HG02678 (cell line): Measurements from ENCODE around the gene TFDP1.
"Not testable (repeated sequence)": the region's sequence is repeated elsewhere in the genome, so short reads cannot be mapped to it uniquely, and the experiment has no call there.

Experiments used
- ATAC-seq: cut with Tn5 transposase; IDR thresholded peaks from one replicate; pipeline ENCODE4 v1.9.1; 2021; ENCODE audit warnings: mild to moderate bottlenecking, moderate library complexity; ENCODE audit not compliant: unreplicated experiment

TFDP1 gene

DNA sequence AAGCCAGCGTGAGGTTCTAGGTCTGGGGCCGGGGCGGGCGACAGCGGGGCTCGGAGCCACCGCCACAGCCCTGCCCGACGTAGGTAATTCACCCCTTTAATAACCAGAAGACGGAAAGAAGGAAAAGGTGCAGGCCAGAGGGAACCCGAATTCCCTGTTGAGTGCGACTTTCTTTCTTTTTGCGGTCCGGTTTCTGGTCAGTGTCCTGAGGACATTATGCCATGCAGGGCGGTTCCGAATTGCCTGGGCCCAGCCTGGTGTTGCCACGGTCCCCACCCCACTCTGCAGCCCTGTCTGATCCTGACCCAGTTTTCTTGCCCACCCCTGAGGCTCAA lies 18.4 kb upstream of the TFDP1 start:
- no peak for ATAC-seq

DNA sequence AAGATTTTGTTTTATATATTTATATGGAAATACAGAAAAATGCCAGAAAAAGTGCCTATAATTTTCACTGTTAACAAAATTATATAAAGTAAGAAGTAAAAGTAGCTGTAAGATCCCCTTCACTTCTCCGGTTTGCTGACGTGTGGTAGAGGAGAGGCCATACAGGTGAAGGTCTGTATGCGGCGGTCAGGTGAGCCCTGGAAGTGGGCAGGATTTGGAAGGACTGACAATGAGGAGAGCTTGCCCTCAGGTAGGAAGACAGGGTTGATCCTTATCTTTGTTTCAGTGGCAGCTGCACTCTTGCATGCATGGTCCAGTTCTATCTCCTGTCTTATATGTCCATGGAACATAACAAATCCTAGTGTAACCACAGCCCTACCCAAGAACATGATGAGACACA lies 16.9 kb upstream of the TFDP1 start:
- ATAC-seq, result no peak

DNA sequence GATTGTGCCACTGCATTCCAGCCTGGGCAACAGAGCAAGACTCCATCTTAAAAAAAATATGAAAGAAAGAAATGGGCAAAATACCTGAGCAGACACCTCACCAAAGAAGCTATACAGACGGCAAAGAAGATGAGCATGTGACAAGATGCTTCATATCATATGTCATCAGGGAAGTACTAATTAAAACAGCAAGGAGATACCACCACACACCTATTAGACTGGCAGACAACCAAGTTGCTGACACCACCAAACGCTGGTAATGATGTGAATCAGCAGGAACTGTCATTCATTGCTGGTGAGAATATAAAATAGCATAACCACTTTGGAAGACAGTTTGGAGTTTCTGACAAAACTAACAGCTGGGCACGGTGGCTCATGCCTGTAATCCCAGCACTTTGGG lies 11.5 kb upstream of the TFDP1 start:
- ATAC-seq, result no peak

DNA sequence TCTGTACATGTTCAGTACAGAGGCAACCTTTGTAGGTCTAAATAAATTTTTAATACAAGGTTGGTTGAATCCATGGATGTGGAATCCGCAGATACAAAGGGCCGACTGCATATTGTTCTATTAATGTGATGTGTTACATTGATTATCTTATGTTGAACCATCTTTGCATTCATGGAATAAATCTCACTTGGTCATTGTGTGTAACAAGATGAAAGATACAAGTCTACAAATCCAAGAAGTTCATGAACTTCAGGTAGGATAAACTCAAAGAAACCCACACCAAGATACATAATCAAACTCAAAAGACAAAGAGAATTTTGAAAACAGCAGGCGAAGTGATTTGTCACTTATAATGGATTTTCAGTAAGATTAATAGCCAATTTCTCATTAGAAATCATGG lies 8.0 kb upstream of the TFDP1 start:
- no peak for ATAC-seq

DNA sequence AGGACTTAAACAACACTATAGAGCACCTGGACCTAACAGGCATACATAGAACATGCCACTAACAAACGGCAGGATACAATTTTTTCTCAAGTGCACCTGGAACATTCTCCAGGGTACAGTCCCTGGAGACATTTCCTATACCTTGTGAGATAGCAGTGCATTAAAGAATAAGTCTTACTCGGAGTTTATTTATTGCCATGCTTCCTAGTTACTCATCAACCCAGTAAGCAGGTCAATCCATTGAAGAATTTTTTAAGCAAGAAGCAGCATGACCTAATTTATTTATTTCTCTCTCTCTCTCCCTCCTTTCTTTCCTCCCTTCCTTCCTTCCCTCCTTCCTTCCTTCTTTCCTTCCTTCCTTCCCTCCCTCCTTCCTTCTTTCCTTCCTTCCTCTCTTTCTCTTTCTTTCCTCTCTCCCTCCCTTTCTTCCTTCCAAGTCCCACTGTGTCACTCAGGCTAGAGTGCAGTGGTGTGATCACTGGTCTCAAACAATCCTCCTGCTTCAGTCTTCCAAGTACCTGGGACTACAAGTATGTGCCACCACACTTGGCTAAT lies 6.6 kb upstream of the TFDP1 start:
- no peak for ATAC-seq

DNA sequence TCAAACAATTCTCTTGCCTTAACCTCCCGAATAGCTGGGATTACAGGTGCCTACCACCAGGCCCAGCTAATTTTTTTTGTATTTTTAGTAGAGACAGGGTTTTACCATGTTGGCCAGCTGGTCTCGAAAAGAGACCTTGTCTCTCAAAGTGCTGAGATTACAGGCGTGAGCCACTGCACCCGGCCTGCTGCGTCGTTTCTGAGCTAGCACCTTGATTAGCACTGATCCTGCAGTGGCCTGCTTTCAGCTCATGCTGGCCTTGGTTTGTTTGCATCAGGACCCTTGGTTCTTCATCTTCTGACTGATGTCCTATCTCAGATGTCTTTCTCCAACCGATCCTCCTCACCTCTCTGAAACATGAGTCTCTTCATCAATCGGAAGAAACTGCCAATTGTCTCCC lies 4.9 kb upstream of the TFDP1 start:
- ATAC-seq, result no peak

DNA sequence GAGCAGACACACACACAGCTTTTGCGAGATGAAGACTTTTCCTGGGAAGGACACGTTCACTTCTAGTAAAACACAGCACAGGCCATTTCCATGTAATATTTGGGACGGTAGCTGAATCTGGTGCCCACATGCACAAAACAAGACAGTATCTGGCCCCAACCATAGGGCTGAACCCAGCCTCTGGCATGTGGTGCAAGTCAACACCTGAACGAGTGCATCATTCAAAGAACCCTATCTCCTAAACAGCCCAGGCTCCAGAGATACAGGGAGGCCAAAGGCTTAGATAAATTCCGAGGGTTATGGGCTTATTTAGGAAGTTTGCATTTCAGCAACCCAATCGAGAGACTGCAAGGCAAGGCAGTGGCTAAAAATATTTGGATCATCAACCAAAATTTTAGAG lies 2.7 kb upstream of the TFDP1 start:
- no peak for ATAC-seq

DNA sequence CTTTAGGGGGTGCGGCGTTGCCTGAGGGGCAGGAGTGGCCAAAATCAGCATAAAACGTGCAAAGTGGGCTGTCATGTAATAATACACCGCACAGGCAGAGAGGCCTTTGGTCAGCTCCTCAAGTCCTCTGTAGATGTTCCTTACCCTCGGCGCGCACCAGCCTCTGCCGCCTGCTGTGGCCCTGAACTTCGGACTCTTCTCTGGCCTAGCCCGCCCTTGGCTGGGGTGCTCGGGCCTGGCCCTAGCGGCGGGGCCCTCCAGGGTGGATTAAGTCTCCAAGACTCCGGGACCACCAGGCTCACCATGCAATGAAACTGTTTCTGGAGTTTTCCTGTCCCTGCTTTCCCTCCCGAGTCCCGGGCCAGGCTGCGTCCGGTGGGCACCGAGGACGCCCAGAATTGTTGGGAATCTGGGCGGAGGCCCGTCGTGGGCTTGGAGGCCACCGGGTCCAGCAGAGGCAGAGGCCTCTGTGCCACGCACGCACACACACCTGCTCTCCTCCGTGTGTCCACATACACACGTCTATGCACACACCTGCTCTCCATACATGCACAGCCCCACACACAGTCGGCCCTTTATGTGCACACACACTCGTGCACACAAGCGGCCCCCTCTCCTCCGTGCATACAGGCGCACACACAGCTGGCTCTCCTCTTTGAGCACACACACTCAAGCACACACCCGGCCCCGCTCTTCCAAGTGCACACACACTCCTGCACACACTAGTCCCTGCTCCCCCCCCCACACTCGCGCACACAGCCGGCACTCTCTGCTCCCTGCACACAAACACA lies 1.5 kb upstream of the TFDP1 start:
- no peak for ATAC-seq

DNA sequence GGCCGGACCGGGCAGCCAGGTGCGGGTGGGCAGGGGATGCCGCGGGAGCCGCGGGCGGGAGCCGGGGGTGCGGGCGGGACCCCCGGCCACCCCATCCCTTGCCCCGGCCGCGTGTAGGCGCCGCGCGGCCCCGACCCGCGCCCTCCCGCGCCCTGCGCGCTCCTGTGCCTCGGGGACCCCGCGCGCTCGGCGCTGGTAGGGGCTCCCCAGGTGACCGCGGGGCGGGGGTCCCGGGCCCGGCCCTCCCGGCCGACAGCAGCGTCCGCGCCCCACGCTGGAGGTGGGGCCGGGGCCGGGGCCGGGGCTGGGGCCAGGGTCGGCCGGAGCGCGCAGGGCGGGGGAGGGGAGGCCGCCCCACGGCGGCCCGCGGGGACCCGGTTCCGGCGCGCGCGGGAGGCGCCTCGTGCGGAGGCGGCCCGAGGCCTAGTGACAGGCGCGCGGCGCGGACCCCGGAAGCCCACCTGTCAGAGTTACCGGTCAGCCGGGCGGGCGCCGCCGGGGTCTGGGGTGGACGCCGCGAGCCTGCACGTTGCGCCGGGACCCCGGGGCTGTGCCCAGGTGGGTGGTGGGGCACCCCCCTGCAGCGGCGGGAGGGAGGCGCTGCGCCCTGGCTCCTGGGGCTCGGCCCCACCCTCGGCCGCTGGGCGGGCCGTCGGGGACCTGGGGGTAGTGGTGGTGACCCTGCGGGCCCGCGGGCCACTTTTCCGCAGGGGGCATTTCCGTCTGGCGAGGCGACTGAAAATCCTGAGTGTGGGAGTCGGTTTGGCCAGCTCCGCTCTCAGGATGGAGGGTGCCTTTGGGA lies 518 bp downstream of the TFDP1 start:
- ATAC-seq, result peak; percentile 38

DNA sequence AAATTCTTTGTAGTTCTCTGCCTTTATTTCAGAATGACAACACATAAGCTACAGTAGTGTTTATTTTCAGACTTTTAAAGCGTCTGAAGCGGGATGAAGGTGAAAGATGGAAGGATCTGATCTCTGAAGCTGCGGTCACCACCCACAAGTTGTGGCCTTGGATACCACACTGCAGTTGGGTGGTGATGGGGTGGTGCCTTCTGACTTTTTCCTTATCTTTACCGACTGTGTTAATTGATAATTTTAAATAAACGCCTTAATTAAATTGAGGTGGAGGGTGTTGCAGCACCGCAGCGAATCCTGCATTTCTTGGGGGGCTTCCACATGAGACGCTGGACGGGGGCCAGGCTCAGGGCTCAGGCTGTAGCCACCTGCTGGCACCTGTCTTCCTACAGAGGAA lies 1.3 kb downstream of the TFDP1 start:
- ATAC-seq, result no peak

DNA sequence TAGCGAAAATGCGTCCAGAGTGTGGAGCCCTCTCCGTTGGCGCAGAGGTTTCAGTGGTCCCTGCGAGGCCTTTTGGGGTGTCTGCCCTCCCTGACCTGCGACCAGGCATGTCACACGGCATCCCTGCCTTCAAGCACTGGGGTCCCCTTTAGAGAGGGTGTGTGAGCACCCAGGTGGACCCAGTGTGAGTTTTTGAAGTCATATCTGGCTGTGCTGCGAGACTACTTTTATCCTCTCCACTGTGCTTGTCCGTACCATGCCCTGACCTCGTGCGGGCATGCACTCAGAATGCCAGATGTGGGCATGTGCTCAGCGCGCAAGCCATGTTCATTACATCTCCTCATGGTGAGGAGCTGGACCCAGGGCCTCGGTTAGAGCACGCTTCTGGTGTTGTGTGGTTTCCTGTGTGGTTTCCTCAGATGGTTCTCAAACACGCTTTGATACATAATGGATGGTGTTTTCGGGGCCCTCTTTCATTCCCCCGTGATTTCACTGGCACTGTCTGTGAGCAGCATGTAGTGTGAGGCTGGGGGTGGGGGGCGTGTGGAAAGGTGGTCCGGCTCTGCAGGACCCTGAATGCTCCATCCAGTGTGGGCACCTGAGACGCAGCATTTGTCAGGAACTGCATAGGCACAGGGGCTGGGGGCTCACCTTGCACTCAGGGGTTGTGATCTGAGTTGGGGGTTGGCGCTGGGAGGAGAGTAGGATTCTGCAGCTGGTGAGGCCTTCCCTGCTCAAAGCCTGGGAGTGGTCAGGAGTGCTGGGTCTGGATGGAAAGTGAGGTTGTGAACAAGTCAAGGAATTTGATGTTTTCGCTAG lies 2.3 kb downstream of the TFDP1 start:
- ATAC-seq, result no peak

DNA sequence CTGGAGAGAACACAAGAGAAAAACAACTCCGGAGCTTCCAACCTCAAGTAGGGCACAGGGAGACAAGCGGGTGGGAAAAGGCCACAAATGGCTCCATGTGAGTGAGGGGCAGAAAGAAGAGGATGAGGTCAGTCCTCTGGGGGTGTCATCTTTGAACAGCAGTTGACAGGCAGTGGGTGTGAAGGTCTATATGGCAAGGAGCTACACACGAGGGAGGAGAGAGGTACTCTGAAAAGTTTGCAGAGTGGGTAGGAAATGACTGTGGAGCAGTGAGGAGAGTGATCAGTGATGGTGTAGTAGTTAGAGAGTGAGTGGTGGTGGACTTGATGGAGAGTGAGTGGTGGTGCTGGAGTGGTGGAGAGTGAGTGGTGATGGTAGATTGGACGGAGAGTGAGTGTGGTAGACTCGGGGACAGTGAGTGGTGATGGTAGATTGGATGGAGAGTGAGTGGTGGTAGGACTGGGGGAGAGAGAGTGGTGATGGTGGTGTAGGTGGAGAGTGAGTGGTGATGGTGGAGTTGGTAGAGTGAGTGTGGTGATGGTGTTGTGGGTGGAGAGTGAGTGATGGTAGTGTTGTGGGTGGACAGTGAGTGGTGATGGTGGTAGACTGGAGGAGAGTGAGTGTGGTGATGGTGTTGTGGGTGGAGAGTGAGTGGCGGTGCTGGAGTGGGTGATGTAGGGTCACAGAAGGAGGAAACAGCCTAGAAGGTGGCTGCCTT lies 4.0 kb downstream of the TFDP1 start:
- ATAC-seq, result no peak

DNA sequence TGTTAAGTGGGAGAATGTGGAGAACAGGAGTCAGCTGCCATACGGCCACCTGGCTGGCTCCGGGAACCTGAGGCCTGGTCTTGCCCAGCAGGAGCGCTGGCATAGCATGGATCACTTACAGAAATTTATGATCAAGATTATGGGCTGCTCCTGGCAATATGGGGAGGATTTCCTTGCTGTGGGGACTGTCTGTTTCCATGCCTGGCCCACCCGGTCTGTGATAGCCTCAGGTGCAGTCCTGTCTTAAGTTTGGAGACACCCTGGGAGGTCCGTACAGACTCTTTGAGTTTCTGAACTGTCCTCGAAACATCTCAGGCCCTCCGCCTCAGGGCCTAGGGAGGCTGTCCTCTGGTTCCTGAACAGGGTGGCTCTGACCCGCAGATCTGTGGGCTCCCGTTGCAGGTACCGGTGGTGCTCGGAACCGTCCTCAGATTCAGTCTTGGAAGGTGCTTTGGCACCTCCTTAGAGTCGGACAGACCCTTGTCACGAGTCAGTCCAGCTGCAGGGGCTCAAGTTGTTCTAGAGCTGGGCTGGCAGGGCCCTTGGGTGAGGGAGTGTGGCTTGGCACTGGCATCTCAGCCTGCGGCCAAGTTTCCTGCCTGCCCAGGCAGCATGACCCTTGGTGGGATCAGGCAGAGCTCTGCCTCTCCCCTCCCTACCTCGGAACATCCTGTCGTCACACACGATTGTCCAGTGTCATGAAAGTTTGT lies 4.9 kb downstream of the TFDP1 start:
- ATAC-seq, result no peak

DNA sequence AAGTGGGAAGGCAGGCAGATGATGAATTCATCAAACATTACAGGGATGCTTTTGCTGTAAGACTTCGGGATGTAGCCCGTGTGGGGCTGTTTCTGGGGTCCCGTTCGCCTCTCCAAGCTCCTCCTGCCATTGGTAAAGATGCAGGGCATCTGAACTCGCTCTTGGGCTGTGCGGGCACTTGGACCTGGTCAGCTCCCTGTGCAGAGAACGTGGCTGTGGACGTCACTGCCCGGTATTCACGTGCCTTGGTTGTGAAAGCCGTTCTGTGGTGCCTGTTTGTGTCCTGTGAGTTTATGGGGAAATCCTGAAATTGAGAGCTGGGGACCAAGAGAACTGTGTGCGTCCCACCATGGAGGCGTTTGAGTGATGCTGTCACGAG lies 5.4 kb downstream of the TFDP1 start:
- no peak for ATAC-seq

DNA sequence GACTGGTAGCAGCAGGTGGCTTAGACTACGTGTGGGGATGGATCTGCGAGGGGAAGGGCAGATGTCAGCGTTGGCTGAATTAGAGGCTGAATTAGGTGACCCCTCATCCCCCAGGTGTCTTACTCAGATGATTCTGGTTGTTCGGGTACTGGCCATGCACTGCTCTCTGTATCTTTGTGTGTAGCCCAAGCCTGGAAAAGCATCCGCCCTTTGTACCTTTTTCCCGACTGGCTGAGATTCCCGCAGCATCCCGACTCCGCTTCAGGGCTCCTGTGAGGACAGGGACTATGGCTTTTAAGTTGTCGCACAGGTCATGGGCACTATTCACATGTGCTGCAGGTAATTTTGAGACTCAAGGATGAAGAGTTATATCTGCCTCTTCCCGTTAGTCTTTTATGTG lies 7.2 kb downstream of the TFDP1 start:
- no peak for ATAC-seq

DNA sequence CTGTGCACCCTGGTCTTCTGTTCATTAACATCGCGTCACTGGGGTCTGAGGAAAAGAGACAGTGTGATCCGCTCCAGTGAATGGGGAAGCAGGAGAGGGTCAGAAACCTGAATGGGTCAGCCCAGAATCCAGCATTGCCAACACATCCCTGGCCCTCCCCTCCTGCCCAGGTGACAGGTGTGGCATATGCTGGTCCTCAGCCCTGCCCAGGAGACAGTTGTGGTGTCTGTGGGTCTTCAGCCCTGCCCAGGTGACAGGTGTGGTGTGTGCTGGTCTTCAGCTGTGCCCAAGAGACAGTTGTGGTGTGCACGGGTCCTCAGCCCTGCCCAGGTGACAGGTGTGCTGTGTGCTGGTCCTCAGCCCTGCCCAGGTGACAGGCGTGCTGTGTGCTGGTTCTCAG lies 8.0 kb downstream of the TFDP1 start:
- ATAC-seq, result no peak

DNA sequence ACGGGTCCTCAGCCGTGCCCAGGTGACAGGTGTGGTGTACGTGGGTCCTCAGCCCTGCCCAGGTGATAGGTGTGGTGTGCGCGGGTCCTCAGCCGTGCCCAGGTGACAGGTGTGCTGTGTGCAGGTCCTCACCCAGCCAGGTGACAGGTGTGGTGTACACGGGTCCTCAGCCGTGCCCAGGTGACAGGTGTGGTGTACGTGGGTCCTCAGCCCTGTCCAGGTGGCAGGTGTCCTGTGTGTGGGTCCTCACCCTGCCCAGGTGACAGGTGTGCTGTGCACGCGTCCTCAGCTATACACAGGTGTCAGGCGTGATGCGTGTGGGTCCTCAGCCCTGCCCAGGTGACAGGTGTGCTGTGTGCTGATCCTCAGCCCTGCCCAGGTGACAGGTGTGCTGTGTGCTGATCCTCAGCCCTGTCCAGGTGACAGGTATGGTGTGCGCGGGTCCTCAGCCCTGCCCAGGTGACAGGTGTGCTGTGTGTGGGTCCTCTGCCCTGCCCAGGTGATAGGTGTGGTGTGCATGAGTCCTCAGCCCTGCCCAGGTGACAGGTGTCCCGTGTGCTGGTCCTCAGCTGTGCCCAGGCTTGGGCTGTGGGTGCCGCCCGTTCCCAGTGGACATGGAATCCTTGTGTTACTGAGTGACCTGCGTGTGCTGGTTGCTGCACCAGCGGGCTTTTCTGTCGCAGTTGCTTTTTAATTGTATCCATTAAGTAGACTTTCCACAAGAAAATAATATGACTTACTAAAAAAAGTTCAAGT lies 9.7 kb downstream of the TFDP1 start:
- not testable (repeated sequence) for ATAC-seq

DNA sequence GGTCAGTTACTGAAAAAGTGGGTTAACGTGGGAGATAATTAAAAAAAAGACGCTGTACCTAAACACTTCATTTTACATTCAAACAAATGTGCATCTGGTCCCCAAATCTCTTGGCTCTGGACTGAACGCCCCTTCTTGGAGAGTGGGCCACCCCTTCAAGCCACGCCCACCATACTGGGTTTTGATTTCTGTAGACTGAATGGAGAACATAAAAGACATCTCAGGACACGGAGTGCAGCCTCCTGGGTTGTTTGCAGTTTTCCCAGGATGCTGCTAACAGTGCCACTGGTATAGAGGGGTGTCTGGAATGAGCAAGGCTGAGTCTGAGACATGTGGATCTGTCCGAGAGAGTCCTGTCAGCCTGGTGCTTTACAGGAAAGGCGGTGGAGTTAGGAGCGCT lies 10.6 kb downstream of the TFDP1 start:
- ATAC-seq, result no peak
